Fibroblast of pulmonary artery (primary cell): ENCODE data around the gene GPR161.

Experiments
- DNase-seq: peaks from one replicate; pipeline ENCODE4 v3.0.0-alpha.2; 2010; ENCODE audit warnings: low read depth
- H3K4me3 ChIP-seq: replicated peaks from 2 replicates; pipeline ENCODE4 v1.5.1; 2011; ENCODE audit warnings: low read depth, mild to moderate bottlenecking, control low read depth, low read length, moderate library complexity
- CTCF ChIP-seq: IDR thresholded peaks from 2 replicates; pipeline ENCODE4 v1.5.1; 2011; ENCODE audit warnings: mild to moderate bottlenecking, control low read depth, low read length, inconsistent platforms; ENCODE audit errors: missing control alignments

GPR161 gene

GRCh38 chr1:168138134-168138533 lies 1.4 kb upstream of the GPR161 start:
- no peak overlapping the region for H3K4me3 ChIP-seq
- TF ChIP-seq CTCF, result no peak
- no peak for DNase-seq

GRCh38 chr1:168137515-168137821 lies 738 bp upstream of the GPR161 start:
- no peak for DNase-seq
- no peak for TF ChIP-seq CTCF
- peak overlapping the region; percentile 74 for H3K4me3 ChIP-seq

- no peak for TF ChIP-seq CTCF
- peak; percentile 31 for DNase-seq
- peak overlapping the region; percentile 74 for H3K4me3 ChIP-seq
These were observed 615 bp downstream of the GPR161 start for GRCh38 chr1:168135921-168136708.

GRCh38 chr1:168135116-168135920 lies 1.4 kb downstream of the GPR161 start:
- no peak for TF ChIP-seq CTCF
- no peak for DNase-seq
- peak overlapping the region; percentile 74 for H3K4me3 ChIP-seq

- TF ChIP-seq CTCF, result no peak
These were observed 2.1 kb downstream of the GPR161 start for GRCh38 chr1:168134642-168135041.

GRCh38 chr1:168134132-168134531 lies 2.6 kb downstream of the GPR161 start:
- TF ChIP-seq CTCF, result no peak
- no peak for DNase-seq
- no peak overlapping the region for H3K4me3 ChIP-seq

More at GRCh38 chr1:168134642-168135041, 2.1 kb downstream of the GPR161 start:
- no peak for DNase-seq
- no peak overlapping the region for H3K4me3 ChIP-seq
